Hepatocyte (in vitro differentiated cells): ENCODE data around the gene FAM193A. TPM values are rescaled to one million over a fixed set of nuclear protein-coding genes. Genes with fewer than 3 reads are reported as not detected.

Source experiments
- DNase-seq: peaks from one replicate; pipeline ENCODE4 v3.0.0-alpha.2; 2016; ENCODE audit warnings: low spot score
- H2AFZ ChIP-seq: fragments of 200-600 bp; sonication (generic); 2 replicates; pipeline ENCODE4 v1.6.0; 2016; ENCODE audit warnings: antibody characterized with exemption, mild to moderate bottlenecking
- H3K27ac ChIP-seq: fragments of 200-600 bp; sonication (generic); 2 replicates; pipeline ENCODE4 v1.5.1; 2016; ENCODE audit warnings: mild to moderate bottlenecking
- H3K27me3 ChIP-seq: fragments of 200-600 bp; sonication (generic); 2 replicates; pipeline ENCODE4 v1.6.1; 2016
- H3K36me3 ChIP-seq: fragments of 200-600 bp; sonication (generic); replicated peaks from 2 replicates; pipeline ENCODE4 v1.5.1; 2016; ENCODE audit warnings: low read depth; ENCODE audit not compliant: insufficient read depth
- H3K4me1 ChIP-seq: fragments of 200-600 bp; sonication (generic); 2 replicates; pipeline ENCODE4 v1.5.1; 2016; ENCODE audit warnings: mild to moderate bottlenecking, moderate library complexity; ENCODE audit not compliant: insufficient read depth
- H3K4me2 ChIP-seq: fragments of 200-600 bp; sonication (generic); 2 replicates; pipeline ENCODE4 v1.6.0; 2016
- H3K4me3 ChIP-seq: fragments of 200-600 bp; sonication (generic); 2 replicates; pipeline ENCODE4 v1.5.1; 2016; ENCODE audit warnings: mild to moderate bottlenecking
- H3K79me2 ChIP-seq: fragments of 200-600 bp; sonication (generic); 2 replicates; pipeline ENCODE4 v1.6.0; 2017; ENCODE audit warnings: mild to moderate bottlenecking
- H3K9me2 ChIP-seq: fragments of 200-600 bp; sonication (generic); replicated peaks from 2 replicates; pipeline ENCODE4 v1.6.0; 2017; ENCODE audit warnings: mild to moderate bottlenecking; ENCODE audit not compliant: insufficient read depth
- H3K9me3 ChIP-seq: fragments of 200-600 bp; sonication (generic); 2 replicates; pipeline ENCODE4 v1.5.1; 2016; ENCODE audit warnings: low read depth, mild to moderate bottlenecking
- H4K20me1 ChIP-seq: fragments of 200-600 bp; sonication (generic); 2 replicates; pipeline ENCODE4 v1.6.0; 2016; ENCODE audit warnings: mild to moderate bottlenecking; ENCODE audit not compliant: insufficient read depth, poor library complexity, severe bottlenecking
- CTCF ChIP-seq: fragments of 200-600 bp; sonication (generic); IDR thresholded peaks from 2 replicates; pipeline ENCODE4 v1.5.1; 2016; ENCODE audit warnings: antibody characterized with exemption, mild to moderate bottlenecking; ENCODE audit not compliant: poor library complexity
- EZH2 ChIP-seq: fragments of 200-600 bp; sonication (generic); IDR thresholded peaks from 2 replicates; pipeline ENCODE4 v1.6.1; 2016; ENCODE audit warnings: antibody characterized with exemption, mild to moderate bottlenecking, borderline replicate concordance
- EZH2phosphoT487 ChIP-seq: fragments of 200-600 bp; sonication (generic); IDR thresholded peaks from one replicate; pipeline ENCODE4 v1.6.1; 2018; ENCODE audit warnings: antibody characterized with exemption, mild to moderate bottlenecking, low read depth, moderate library complexity; ENCODE audit not compliant: unreplicated experiment, severe bottlenecking
- WGBS: methylation state at CpG from one replicate; pipeline ENCODE4 v1.1.6; 2016; ENCODE audit warnings: low lambda C conversion rate; ENCODE audit errors: missing lambda C conversion rate; 5-methylcytosine and 5-hydroxymethylcytosine counted together
- polyA plus RNA-seq: library from polyadenylated mRNA; unstranded; fragments of >200 nt; fragmentation: Nextera tagmentation; extraction: Ambion mirVana; gene quantifications from 2 replicates; pipeline ENCODE4 v1.2.1, GENCODE V29; 2016
- total RNA-seq: library from RNA; depleted of rRNA; stranded (reverse); fragments of >200 nt; gene quantifications from 2 replicates; pipeline ENCODE4 v1.2.3, GENCODE V29; 2014

Gene FAM193A
- total and polyA plus RNA-seq, 2 experiments from 2014 or later: 11.4 to 15.8 TPM

DNA sequence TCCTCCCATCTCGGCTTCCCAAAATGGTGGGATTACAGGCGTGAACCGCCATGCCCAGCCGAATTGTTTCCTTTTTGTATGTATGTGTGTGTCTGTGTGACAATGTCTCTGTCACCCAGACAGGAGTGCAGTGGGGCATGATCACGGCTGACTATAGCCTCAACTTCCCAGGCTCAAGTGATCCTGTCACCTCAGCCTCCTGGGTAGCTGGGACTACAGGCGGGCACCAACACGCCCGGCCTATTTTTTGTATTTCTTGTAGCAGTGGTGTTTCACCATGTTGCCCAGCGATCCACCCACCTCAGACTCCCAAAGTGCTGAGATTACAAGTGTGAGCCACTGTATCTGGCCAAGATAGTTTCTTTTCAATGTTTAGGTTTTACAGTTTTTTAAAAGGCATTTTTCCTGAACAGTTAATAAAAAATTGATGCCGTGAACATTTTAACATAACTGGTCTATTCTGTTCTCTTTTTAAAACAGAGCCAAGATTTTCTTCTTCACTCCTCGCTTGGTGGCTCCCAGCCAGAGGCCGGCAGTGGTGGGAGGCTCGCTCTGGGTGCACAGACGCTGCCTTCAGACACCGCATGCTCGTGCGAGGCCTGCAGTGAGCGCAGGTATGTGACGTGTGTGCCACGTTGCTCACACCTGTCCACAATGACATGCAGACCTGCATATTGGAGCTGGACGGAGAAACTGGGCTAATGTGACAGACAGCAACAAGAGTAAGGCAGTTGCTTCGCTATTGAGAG, 88.5 kb downstream of the FAM193A start:
- Histone ChIP-seq H3K9me3 (no peaks in the 10 kb centered on the region), H3K27ac (no peak overlapping the region), H2AFZ (no peak overlapping the region), H3K9me2 (no peaks in the 10 kb centered on the region), H4K20me1 (peaks cover 50% of the 10 kb centered on the region), H3K27me3 (no peaks in the 10 kb centered on the region), H3K4me3 (no peak overlapping the region), H3K79me2 (peaks cover 69% of the 10 kb centered on the region), H3K4me1 (no peaks in the 10 kb centered on the region), H3K4me2 (no peak overlapping the region), H3K36me3 (no peaks in the 10 kb centered on the region)
- no peak for DNase-seq
- WGBS: 91% methylated on average over 22 of the region's 22 CpGs
- TF ChIP-seq CTCF (no peak), EZH2 (no peak), EZH2phosphoT487 (no peak)

GRCh38 chr4:2626231-2626630, 89.8 kb downstream of the FAM193A start:
- Histone ChIP-seq H3K27me3 (no peaks in the 10 kb centered on the region), H3K4me2 (no peak overlapping the region), H3K9me3 (no peaks in the 10 kb centered on the region), H3K27ac (no peak overlapping the region), H3K36me3 (no peaks in the 10 kb centered on the region), H3K4me3 (no peak overlapping the region), H2AFZ (no peak overlapping the region), H3K4me1 (no peaks in the 10 kb centered on the region), H4K20me1 (peaks cover 45% of the 10 kb centered on the region), H3K9me2 (no peaks in the 10 kb centered on the region), H3K79me2 (peaks cover 61% of the 10 kb centered on the region)
- 98% methylated on average over 10 of the region's 10 CpGs for WGBS
- no peak for DNase-seq
- no peak for TF ChIP-seq CTCF
- no peak for TF ChIP-seq EZH2
- TF ChIP-seq EZH2phosphoT487: no peak

DNA sequence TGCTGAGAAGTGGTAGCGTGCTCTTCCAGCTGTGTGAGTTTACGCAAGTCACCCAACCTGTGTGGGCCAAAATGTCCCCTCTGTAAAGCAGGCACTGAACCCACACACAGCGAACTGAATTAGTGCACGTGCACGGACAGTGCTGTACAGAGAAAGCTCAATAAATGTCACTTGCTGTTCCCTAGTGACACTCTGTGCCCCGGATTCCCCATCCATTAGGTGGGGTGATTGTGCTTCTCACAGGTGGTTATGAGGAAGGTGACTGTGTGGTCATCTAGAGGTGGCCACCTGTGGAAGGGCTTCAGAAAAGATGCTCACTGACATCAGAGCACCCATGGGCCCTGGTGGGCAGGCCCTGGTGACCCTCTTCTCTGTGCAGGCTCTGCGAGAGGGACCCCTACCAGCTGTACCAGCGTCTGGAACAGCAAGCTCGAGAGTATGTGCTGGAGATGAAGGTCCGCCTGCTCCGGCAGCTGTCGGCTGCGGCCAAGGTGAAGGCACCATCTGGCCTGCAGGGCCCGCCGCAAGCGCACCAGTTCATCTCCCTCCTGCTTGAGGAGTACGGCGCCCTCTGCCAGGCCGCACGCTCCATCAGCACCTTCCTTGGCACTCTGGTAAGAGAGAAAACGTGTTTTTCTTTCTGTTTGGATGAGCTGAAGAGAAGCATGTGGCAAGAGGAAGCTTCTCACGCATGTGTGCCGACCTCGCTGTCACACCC, 94.3 kb downstream of the FAM193A start:
- H2AFZ ChIP-seq: no peak overlapping the region
- H3K4me3 ChIP-seq: no peak overlapping the region
- H3K4me1 ChIP-seq: no peaks in the 10 kb centered on the region
- H4K20me1 ChIP-seq: peaks cover 4% of the 10 kb centered on the region
- no peak overlapping the region for H3K4me2 ChIP-seq
- TF ChIP-seq CTCF (no peak), EZH2phosphoT487 (no peak), EZH2 (no peak)
- 96% methylated on average over 23 of the region's 24 CpGs for WGBS
- H3K36me3 ChIP-seq: no peaks in the 10 kb centered on the region
- peaks cover 35% of the 10 kb centered on the region for H3K79me2 ChIP-seq
- no peak overlapping the region for H3K27ac ChIP-seq
- no peaks in the 10 kb centered on the region for H3K27me3 ChIP-seq
- H3K9me3 ChIP-seq: no peaks in the 10 kb centered on the region
- no peak for DNase-seq
- H3K9me2 ChIP-seq: no peaks in the 10 kb centered on the region
